Omental fat pad (tissue), 4 donors: ENCODE data around the gene USP36. TPM values are rescaled to one million over a fixed set of nuclear protein-coding genes. Genes with fewer than 3 reads are reported as not detected.

Experiments
- ATAC-seq: fragments of 150-250 bp; one replicate; pipeline ENCODE4 v1.9.1; 2016; ENCODE audit warnings: mild to moderate bottlenecking, moderate library complexity; ENCODE audit not compliant: low FRiP score
- DNase-seq: peaks from one replicate; pipeline ENCODE4 v3.0.0-alpha.2; 2019; ENCODE audit warnings: low spot score
- CTCF ChIP-seq, 3 donors: fragments of 450-650 bp; IDR thresholded peaks; one replicate each; pipeline ENCODE4 v1.5.1; 2016 to 2017; ENCODE audit warnings: antibody characterized with exemption in 3 of 3, mild to moderate bottlenecking in 3 of 3, moderate library complexity in 2 of 3
- total RNA-seq, 4 donors: library from RNA; depleted of rRNA; stranded (reverse); fragments of >200 nt; gene quantifications; one replicate each; pipeline ENCODE4 v1.1.0, GENCODE V29; 2016

USP36 gene
- total RNA-seq, 4 donors from 2014 or later = 32.5 to 162 (median 86.7) TPM

GRCh38 chr17:78791840-78792709, 48.5 kb downstream of the USP36 start:
- DNase-seq (no peak), ATAC-seq (no peak)

GRCh38 chr17:78790552-78790951, 50.1 kb downstream of the USP36 start:
- DNase-seq = no peak
- ATAC-seq = no peak
- TF ChIP-seq CTCF (IDR thresholded peaks at IDR 0.05) = no peak

More at GRCh38 chr17:78791840-78792709, 48.5 kb downstream of the USP36 start:
- TF ChIP-seq CTCF (IDR thresholded peaks at IDR 0.05) = no peak

DNA sequence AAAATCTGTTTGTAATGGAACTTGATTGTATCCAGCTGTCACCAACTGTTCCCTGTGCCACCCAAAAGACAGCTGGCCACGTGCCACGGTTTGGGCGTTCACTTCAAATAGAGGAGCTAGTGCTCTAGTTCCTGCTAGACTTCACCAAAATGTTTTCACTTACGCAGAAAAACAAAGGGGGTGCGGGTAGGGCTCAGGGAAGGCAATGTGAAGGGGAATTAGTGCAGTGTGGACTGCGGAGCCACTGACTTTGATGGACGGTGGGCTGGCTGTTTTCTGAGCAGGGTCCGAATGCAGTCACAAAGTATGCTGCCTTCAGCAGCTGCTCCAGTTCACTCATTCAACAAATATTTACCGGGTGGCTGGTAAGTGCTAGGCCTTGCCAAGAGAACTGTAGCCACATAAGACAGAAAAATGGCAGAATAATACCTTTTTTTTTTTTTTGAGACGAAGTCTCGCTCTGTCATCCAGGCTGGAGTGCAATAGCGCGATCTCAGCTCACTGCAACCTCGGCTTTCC, 50.9 kb downstream of the USP36 start:
- DNase-seq = no peak
- TF ChIP-seq CTCF (IDR thresholded peaks at IDR 0.05) = no peak
- ATAC-seq = no peak

- ATAC-seq (no peak), DNase-seq (no peak)
- no peak for TF ChIP-seq CTCF (IDR thresholded peaks at IDR 0.05)
Measured at GRCh38 chr17:78789149-78789662, 51.4 kb downstream of the USP36 start.

DNA sequence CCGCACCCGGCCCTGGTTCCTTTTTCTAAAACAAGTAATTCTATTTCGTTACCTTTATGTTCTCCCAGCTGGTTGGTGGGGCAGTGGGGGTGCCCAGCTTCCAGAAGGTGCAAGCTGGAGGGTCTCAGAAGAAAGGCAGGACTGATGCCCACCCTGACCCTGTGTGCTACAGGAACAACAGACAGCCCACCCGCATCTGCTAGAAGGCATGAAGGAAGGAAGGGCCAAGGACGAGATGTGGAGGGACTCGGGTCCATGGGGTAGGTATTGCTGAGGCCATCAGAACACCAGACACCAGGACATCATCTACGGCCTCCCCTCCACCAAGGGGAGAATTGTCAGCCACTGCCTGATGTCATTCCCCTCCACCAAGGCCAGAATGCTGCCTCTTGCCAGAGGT, 52.2 kb downstream of the USP36 start:
- ATAC-seq (no peak), DNase-seq (no peak)

GRCh38 chr17:78787444-78787843, 53.2 kb downstream of the USP36 start:
- ATAC-seq = no peak
- TF ChIP-seq CTCF (IDR thresholded peaks at IDR 0.05) = no peak
- DNase-seq = no peak

More for the DNA sequence above, 52.2 kb downstream of the USP36 start:
- no peak for TF ChIP-seq CTCF (IDR thresholded peaks at IDR 0.05)
